Skeletal muscle tissue (tissue), 4 donors: Measurements from ENCODE around the gene SNAPC2. TPM values are rescaled to one million over a fixed set of nuclear protein-coding genes. Genes with fewer than 3 reads are reported as not detected.

Source experiments
- H3K27ac ChIP-seq: one replicate; pipeline ENCODE4 v1.7.0; 2013; ENCODE audit warnings: mild to moderate bottlenecking, low read depth, low read length, inconsistent platforms
- H3K27me3 ChIP-seq, 3 donors: one replicate each; pipeline ENCODE4 v1.7.0; 2013; ENCODE audit warnings: low read length in 3 of 3; ENCODE audit not compliant: control insufficient read depth in 3 of 3, insufficient read depth in 3 of 3
- H3K36me3 ChIP-seq, 3 donors: one replicate each; pipeline ENCODE4 v1.7.0; 2013; ENCODE audit warnings: low read length in 3 of 3; ENCODE audit not compliant: control insufficient read depth in 3 of 3, insufficient read depth in 3 of 3
- H3K4me1 ChIP-seq, 3 donors: one replicate each; pipeline ENCODE4 v1.7.0; 2013; ENCODE audit warnings: low read length in 3 of 3, mild to moderate bottlenecking in 3 of 3; ENCODE audit not compliant: control insufficient read depth in 3 of 3, insufficient read depth in 3 of 3
- H3K4me3 ChIP-seq, 3 donors: one replicate each; pipeline ENCODE4 v1.7.0; 2013; ENCODE audit warnings: low read length in 3 of 3
- H3K9ac ChIP-seq, 3 donors: one replicate each; pipeline ENCODE4 v1.7.0; 2013; ENCODE audit warnings: low read length in 3 of 3, mild to moderate bottlenecking in 3 of 3, moderate library complexity in 2 of 3, low read depth in 1 of 3
- H3K9me3 ChIP-seq, 3 donors: one replicate each; pipeline ENCODE4 v1.7.0; 2013; ENCODE audit warnings: low read length in 3 of 3; ENCODE audit not compliant: control insufficient read depth in 3 of 3
- total RNA-seq: library from RNA; depleted of rRNA; stranded (reverse); fragments of >200 nt; gene quantifications from one replicate; pipeline ENCODE4 v1.2.3, GENCODE V29; 2014
- donor health status: Osteomylitis.

SNAPC2 gene
- total RNA-seq, 1 donor from 2014 or later, result 6.3 TPM

DNA sequence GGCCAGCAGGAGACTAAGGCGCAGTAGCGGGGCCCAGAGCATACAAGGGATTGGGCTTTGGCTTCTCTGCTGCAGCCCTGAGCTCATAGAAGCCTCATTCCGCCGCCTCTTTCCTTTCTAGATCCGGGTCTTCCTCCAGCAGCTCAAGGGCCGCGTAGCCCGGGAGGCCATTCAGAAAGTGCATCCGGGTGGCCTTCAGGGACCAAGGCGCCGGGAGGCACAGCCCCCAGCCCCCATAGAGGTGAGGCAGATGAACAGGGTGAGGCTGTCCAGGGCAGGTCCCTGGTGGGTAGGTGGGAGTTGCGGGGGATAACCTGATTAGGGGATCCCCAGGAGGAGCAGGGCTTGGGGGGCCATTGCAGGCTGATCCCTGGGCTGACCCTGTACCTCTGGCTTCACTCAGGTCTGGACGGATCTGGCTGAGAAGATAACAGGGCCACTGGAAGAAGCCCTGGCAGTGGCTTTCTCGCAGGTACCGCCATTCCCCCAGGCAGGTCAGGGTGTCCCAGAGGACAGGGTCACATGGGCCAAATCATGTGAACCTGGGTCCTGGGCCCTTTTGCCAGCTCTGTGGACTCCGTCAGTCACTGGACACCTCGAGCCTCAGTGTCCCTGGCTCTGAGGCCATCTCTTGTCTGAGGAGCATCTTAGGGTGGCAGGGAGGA, 1.3 kb downstream of the SNAPC2 start:
- H3K27me3 ChIP-seq, result peaks cover 11 to 33% (median 17%) of the 10 kb centered on the region in 3 donors
- H3K4me1 ChIP-seq, result peaks cover 29 to 39% (median 37%) of the 10 kb centered on the region in 3 donors
- peak overlapping the region; percentile 78 for H3K27ac ChIP-seq
- H3K4me3 ChIP-seq, result peak overlapping the region; percentile 85 to 88 (median 86)
- H3K9ac ChIP-seq, result peak overlapping the region; percentile 77 to 82 (median 79)
- peaks cover 10 to 13% (median 12%) of the 10 kb centered on the region in 3 donors for H3K36me3 ChIP-seq
- H3K9me3 ChIP-seq, result no peaks in the 10 kb centered on the region

DNA sequence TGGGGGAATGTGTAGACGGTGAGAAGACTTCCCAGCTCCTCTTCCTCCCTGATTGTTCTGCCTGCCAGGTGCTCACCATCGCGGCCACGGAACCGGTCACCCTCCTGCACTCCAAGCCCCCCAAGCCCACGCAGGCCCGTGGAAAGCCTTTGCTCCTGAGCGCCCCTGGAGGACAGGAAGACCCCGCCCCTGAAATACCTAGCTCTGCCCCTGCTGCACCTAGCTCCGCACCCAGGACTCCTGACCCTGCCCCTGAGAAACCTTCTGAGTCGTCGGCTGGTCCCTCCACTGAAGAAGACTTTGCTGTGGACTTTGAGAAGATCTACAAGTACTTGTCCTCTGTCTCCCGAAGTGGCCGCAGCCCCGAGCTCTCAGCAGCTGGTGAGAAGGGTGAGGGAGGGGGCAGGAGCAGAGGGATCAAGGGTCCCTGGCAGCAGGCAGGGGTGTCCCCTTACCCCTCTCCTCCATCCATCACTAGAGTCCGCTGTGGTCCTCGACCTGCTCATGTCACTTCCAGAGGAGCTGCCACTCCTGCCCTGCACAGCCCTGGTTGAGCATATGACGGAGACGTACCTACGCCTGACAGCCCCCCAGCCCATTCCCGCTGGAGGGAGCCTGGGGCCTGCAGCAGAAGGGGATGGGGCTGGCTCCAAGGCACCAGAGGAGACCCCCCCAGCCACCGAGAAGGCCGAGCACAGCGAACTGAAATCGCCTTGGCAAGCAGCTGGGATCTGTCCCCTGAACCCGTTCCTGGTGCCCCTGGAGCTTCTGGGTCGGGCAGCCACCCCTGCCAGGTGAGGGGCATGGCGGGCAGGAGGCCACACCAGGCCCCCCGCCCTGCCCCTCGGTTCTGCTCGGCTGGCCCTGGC, 2.1 kb downstream of the SNAPC2 start:
- H3K4me3 ChIP-seq, result peak overlapping the region; percentile 85 to 88 (median 86)
- H3K27ac ChIP-seq, result no peak overlapping the region
- no peaks in the 10 kb centered on the region for H3K9me3 ChIP-seq
- peaks cover 7 to 26% (median 13%) of the 10 kb centered on the region in 3 donors for H3K27me3 ChIP-seq
- H3K9ac ChIP-seq, result peak overlapping the region in 1 of 3 donors; percentile 79
- peaks cover 29 to 43% (median 40%) of the 10 kb centered on the region in 3 donors for H3K4me1 ChIP-seq
- H3K36me3 ChIP-seq, result peaks cover 10 to 13% (median 12%) of the 10 kb centered on the region in 3 donors

GRCh38 chr19:7922836-7923195, 2.7 kb downstream of the SNAPC2 start:
- H3K27me3 ChIP-seq, result peaks cover 2 to 20% (median 10%) of the 10 kb centered on the region in 3 donors
- H3K9me3 ChIP-seq, result no peaks in the 10 kb centered on the region
- H3K27ac ChIP-seq, result no peak overlapping the region
- H3K4me1 ChIP-seq, result peaks cover 28 to 42% (median 39%) of the 10 kb centered on the region in 3 donors
- H3K9ac ChIP-seq, result no peak overlapping the region
- H3K36me3 ChIP-seq, result peaks cover 10 to 13% (median 12%) of the 10 kb centered on the region in 3 donors
- no peak overlapping the region for H3K4me3 ChIP-seq

DNA sequence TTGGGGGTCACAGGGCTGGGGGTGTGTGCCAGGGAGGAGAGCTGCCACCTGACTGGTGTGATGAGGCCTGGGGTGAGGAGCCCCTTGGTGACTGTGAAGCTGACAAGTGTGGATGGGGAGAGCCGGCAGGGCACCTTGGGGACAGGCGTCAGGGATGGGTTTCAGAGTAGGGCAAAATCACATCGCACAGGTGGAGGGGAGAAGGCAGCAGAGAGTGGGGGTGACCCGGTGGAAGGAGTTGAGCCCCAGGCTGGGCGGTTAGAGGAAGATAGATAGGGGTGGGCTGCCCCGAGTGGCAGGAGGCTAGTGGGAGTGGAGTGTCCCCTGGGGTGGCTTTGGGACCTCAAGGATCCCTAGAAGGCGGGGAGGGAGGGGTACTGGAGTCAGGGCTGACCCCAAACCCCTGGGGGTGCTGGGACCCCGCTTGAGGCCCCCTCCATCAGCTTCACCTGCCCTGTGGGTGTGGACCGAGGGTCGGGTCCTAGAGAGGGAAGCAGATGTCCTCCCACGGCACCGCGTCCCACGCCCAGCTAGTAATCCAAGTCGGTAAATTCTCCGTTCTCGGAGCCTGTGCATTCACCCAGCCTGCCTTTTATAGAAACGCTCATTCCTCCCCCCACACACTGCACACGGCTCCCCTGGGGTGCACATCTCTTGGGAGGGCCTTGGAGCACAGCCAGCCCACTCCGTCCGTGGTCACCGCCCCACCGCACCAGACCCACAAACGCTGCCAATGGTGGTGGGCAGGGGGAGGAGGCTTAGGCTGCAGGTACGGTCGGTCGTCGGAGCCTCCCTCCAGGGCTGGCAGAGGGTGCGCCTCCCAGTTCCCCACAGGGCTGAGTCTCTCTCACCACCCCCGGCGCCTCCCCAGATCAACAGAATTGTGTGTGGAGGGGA, 3.4 kb downstream of the SNAPC2 start:
- Histone ChIP-seq H3K4me1 (peaks cover 34 to 46% (median 42%) of the 10 kb centered on the region in 3 donors), H3K27ac (no peak overlapping the region), H3K27me3 (peaks cover 0 to 13% (median 7%) of the 10 kb centered on the region in 3 donors), H3K9me3 (no peaks in the 10 kb centered on the region), H3K9ac (no peak overlapping the region), H3K36me3 (peaks cover 10 to 13% (median 12%) of the 10 kb centered on the region in 3 donors), H3K4me3 (no peak overlapping the region)

- Histone ChIP-seq H3K4me3 (no peak overlapping the region), H3K9ac (no peak overlapping the region), H3K27me3 (peaks cover 0 to 6% (median 0%) of the 10 kb centered on the region in 3 donors), H3K9me3 (no peaks in the 10 kb centered on the region), H3K36me3 (peaks cover 10 to 13% (median 12%) of the 10 kb centered on the region in 3 donors), H3K4me1 (peaks cover 37 to 46% (median 45%) of the 10 kb centered on the region in 3 donors), H3K27ac (no peak overlapping the region)
Measured at GRCh38 chr19:7924241-7924640, 4.1 kb downstream of the SNAPC2 start.

DNA sequence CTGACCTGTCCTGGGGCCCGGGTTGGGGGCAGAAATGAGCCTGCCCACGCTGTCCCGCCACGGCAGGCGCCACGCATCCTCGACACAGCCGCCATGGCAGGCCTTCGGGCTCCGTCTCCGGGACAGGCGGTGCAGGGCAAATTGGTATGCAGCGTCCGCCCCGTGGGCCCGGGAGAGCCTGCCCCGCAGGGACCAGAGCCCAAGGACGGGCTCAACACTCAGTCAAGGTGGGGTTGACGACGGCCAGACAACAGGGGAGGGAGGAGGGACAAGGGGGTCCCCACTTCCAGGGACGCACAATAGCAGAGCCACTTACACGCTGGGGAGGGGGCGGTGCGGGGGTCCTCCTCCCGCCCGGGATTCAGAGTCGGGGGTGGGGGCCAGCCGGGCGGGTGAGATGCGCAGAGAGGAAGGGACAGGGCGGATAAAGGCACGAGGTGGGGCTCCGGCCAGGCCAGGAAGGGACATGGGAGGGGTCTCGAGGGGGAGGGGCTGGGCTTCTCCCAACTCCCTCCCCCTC, 4.6 kb downstream of the SNAPC2 start:
- no peak overlapping the region for H3K4me3 ChIP-seq
- peaks cover 10 to 13% (median 12%) of the 10 kb centered on the region in 3 donors for H3K36me3 ChIP-seq
- H3K9me3 ChIP-seq, result no peaks in the 10 kb centered on the region
- H3K27me3 ChIP-seq, result peaks cover 0 to 2% (median 0%) of the 10 kb centered on the region in 3 donors
- H3K9ac ChIP-seq, result no peak overlapping the region
- H3K27ac ChIP-seq, result no peak overlapping the region
- H3K4me1 ChIP-seq, result peaks cover 37 to 43% (median 42%) of the 10 kb centered on the region in 3 donors

- Histone ChIP-seq H3K9me3 (no peaks in the 10 kb centered on the region), H3K9ac (no peak overlapping the region), H3K4me1 (peaks cover 33 to 39% (median 39%) of the 10 kb centered on the region in 3 donors), H3K27ac (no peak overlapping the region), H3K27me3 (no peaks in the 10 kb centered on the region), H3K36me3 (peaks cover 10 to 14% (median 13%) of the 10 kb centered on the region in 3 donors), H3K4me3 (peak overlapping the region in 2 of 3 donors; percentile 45 to 48)
Measured at GRCh38 chr19:7925171-7925851, 5.2 kb downstream of the SNAPC2 start.

GRCh38 chr19:7926021-7926726, 6.0 kb downstream of the SNAPC2 start, which contains the start of gene CTXN1:
TSS of gene CTXN1 (minus strand) at chr19:7926135. CDS start at chr19:7925538, 597 bp downstream.
- peaks cover 17 to 20% (median 20%) of the 10 kb centered on the region in 3 donors for H3K36me3 ChIP-seq
- peaks cover 29 to 36% (median 35%) of the 10 kb centered on the region in 3 donors for H3K4me1 ChIP-seq
- H3K27ac ChIP-seq, result no peak within 1 kb of the TSS

More at GRCh38 chr19:7926021-7926726, 6.0 kb downstream of the SNAPC2 start, which contains the start of gene CTXN1:
- peak within 1 kb of the TSS in 1 of 3 donors; percentile 60 for H3K9ac ChIP-seq
- no peaks in the 10 kb centered on the region for H3K9me3 ChIP-seq
- H3K4me3 ChIP-seq, result peak within 1 kb of the TSS; percentile 43 to 54 (median 51)
- H3K27me3 ChIP-seq, result no peaks in the 10 kb centered on the region
